ENCODE results near the gene CCNL1.
A peak's percentile ranks its signal among the peaks of the same experiment; 100 is the strongest.
"Not testable (repeated sequence)": the region's sequence is repeated elsewhere in the genome, so short reads cannot be mapped to it uniquely, and the experiment has no call there.

The CCNL1 gene

DNA sequence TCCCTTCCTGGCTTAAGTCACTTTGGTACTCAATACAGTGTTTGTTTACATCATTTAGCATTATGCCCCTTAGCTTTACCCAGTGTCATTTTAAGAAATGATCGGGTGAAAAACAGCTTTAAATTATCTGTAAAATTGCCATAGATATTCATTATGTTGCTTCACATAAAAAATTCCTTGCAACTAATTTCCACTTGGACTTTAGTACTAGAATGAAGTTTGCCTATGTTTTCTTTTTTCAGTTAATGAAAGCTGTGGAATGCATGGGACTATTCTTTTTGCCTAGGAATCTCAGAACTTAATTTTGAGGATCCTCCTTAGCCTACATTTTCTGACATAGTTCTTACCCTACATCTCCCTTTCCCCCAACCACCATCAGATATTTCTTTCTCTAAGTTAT is 38.4 kb downstream of the CCNL1 start:
- DNase-seq: no peak

DNA sequence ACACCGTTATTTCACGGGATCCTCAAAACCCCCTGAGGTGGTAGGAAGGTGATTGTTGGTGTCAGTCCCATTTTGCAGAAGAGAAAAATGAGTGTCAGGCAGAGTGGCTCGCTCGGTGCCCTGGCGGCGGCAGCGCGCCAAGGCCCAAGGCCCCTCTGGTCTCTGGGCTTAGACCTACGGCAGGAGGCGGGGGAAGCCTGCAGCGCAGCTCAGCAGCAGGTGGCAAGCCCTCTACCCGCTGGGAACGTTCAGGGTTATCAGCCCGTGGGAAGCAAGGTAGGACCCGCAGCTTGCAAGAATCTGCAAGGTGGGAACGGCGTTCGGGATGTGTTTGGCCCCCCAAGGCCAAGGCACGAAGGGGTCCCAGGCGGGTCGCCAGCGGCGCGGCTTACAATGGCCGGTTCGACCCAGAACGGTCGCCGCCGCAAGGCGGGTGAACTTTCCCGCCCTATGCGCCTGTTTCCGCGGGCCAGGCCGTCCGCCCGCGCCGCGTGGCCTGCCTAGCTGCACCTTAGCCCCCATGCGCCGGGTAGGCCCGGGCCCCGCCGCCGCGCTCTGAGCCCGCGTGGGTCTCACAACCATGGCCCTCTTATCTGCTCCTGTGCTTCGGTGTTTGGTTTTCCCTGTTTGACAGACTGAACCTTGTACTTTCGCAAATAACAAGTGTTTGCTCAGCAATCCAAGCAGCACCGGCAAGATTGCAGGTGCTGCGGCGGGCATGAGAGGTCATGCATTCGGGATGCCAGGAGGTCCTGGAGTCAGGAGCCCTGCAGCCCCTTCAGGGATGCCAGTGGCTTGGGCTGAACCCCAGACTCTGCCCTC is 39.7 kb downstream of the CCNL1 start:
- DNase-seq: no peak

DNA sequence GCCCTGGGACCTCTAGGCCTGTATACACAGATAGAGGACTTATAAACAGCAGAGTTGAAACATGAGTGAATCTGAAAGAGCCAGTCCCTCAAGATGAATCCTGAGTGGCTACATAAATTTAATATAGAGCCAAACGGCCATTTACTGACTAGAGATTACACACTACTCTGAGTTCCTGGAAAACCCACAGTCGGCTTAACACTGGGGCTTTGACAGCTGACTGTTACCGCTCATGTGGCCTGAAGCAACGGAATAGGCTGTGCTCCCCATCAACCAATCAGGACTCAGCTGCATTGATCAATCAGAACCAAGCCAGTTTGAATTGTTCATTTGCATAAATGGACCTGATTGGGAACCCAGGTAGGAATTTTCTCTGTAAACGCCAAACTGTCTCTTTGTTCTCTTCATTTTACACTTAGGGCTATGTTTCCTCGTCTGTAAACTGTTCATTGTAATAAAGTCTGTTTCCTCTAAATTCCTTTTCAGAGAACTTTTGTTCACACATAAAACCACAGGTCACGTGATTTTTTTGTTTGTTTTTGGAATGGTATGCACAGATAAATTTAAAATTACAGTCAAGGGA is 40.5 kb downstream of the CCNL1 start:
- DNase-seq: peak; percentile 13

DNA sequence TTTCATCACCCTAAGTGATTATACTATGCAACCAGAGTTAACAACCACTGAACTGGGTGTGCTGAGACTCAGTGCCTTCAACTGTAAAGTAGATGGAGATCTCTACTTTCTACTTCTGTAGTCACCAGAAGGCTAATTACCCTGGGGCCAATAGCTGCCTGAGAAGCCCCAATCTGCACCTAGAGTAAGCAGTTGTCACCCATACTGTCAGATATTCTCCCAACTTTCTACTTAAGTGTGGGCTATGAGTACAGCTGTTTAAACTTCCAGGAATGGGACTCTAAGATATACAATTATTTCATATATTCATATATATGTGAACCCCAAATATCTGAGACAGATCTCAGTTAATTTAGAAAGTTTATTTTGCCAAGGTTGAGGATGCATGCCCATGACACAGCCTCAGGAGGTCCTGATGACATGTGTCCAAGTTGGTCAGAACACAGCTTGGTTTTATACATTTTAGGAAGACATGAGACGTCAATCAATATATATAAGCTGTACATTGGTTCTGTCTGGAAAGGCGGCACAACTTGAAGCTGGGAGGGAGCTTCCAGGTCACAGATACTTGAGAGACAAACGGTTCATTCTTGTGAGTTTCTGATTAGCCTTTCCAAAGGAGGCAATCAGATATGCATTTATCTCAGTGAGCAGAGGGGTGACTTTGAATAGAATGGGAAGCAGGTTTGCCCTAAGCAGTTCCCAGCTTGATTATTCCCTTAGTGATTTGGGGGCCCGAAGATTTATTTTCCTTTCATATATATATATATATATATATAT is 41.9 kb downstream of the CCNL1 start:
- DNase-seq: peak; percentile 7

DNA sequence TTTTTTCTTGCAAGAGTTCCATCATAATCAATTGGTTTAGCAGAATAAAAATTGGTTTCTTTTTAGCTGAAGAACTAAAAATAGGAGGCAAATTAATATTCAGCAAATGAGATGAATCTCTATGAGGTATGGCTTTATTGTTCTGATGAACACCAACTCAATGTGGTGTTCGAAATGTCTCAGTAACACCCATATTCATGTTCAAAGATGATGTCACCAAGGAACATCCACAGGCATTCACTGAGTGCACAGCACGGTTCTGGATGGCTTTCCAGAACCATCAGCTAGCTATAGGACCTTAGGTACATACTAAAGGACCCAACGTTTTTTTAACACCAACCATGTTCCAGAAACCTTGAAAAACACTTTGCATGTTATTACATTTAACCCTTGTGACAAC is 42.7 kb downstream of the CCNL1 start:
- no peak for DNase-seq

DNA sequence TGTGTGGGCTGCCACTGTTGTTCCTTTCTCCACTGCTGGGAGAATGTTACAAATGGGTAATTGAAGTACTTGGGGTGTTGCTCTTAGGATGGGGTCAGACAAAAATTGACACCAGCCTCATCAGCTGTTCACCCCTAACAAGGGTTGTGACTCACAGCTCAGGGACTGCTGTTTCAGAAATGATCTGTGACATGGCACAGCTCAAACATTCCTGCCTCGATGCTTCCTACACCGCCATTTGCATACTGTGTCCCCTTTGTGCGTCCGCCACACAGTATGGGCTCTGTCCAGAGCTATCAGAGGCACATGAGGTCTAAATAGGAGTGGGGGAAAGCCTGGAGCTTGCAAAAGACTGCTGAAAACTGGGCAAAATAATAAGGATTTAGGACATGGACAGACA is 43.9 kb downstream of the CCNL1 start:
- no peak for DNase-seq

DNA sequence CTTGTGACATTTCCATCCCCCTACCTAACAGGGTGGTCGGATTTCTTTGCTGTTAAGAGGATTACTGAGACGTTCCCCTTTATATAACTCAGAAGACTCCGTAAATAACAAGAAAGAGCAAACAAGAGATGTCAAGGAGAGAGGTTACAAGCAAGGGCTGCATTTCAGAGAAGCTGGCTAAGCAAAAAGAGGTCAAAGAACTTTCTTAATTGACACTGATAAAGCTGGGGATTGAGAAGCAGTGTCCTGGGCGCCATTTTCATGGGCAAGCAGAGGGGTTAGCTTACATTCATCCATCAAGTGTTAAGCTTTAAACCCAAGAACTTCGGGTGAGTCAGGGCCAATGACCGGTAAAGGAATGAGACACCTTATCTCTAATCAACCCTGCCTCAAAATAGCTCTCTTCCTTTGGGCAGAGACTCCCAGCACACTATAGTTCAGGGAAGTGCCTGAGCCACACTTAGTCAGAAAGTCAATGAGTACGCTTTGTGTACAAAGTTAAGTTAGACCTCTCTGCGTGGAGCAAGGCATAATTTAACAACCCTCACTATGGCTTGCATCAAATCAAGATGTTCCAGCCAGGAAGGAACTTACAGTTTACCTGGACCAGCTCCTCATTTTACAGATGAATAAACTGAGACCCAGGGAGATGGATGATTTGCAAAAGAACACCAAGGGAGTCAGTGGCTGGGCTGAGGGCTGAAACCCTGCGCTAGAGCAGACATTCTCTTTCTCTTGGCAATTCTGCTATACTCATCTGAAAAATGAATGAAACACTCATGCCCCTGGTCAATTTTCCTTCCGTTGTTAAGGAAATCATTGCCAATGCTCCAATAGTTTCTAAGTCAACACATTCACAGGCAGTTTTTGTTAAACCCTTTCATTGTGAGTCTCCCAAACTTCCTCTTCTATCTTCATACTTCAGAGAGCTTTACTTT is 44.6 kb downstream of the CCNL1 start:
- DNase-seq: no peak

DNA sequence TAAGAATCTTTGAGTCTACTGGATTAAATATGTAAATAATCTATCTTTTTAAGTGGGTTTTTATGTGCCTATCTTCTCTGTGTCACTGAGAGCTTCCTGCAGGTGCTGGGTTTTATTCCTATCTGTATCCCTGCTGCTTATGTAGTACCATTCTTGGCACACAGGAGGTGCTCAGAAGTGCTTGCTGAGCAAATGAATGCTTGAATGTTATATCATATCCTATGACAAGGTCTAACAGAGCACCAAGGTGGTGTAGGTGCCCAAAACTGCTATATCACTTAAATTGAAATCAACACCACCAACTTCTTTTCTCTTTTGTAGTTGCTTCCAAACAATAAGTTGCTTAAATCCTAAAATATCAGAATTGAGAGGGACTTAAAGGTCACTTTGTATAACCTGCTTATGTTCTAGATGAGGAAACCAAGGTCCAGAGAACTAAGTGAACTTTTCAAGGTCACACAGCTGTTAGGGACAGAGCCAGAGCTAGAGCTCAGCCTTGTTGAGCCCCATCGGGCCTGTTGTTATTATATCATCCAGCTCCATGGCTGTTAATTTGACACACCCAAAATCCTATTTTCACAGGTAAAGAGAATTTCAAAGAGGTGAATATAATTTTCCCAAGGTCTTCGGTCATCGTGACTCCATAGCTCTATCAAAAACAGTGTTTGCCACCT is 46.0 kb downstream of the CCNL1 start:
- DNase-seq: no peak

DNA sequence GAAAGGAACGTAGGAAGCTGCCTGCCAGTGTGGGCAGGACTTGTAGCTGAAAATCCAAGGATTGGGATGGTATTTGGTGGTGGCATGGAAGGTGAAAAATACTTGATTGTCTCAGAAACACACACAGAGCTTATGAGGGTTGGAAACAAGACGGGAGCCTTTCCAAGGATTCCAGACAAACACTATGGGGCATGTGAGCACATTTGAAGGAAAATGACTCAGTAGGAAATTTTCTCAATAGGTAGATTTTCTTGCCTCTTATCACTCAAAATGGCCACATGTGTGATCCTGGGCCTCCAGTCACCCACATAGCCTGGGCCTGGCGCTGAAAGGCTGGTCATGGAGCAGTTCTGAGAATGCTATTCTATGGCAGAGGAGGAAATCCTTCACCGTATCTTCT is 47.4 kb downstream of the CCNL1 start:
- no peak for DNase-seq

DNA sequence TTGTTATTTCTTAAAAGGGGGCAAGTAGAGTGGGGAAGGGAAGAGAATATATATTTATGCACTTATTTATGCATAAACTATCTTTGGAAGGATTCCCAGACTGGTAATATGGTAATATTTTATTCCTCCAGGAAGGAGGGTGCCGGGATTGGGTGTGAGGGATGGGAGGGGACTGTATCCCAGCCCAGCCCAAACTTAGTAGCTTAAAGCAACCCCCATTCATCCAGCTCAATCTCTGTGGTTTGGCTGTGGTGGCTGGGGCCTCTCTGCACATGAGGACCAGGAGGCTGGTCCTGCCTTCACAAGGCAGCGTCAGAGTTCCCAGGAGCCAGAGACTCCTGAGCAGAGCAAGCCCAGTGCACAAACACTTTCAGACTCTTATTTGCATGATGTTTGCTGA is 48.4 kb downstream of the CCNL1 start:
- DNase-seq: no peak

DNA sequence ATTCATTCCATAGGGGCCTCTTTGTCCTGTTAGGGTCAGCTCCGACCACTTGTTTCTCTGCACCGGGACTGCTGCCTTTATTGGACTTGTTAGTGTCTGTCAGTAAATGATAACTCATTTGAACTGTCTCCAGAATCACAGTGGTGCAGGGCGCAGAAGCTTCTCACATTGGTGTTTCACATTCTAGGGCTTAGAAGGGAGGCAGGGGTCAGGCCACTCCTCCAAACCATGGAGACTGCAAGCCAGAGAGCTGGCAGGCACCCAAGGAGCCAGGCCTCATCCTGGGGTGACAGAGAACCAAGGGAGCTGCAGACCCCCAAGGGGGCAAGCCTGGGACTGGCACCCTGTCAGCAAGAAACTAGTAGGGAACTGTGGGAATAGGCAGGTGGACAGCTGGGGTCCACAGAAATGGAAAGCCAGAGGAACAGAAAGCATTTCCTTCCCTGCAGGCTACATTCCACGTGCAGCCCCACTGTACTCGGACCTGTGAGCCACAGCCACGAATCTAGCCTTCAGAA is 49.1 kb downstream of the CCNL1 start:
- no peak for DNase-seq

DNA sequence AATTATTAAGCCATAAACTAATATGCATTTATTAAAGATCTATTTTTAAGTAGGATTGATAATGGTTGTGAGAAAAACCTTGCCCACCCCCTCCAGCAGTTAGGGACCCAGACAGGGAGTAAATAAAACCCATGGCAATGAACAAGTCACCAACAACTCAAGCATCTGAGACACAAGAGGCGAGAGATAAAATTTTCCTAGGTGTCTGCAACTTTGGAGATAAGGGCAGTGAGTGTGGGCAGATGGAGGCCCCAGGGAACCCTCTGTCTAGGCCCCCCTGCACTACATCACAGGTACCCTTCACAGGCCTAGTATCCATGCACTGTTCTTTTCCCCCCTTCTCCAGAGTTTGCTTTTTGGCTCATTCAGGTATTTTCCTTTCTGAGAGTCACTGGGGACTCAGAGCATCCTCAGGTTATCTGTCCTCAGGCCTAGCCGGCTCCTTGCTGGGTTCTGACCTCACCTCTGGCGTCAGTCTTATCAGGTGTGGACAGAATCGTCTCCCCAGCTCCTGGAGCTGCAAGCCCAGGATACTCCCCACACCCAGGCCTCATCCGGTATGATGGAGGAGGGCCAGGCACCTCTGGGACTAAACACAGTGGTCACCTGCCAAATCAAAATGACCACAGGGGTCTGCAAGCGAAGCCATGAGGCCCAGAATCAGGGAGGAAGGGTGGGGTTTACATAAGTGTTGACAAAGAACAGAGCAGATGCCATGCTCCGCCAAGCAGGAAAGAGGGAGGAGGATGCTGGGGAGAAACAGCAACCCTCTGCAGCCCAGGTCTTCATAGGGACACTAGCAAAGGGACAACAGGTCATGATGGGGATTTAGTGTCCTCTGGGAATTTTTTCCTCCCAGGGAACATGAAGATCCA is 50.4 kb downstream of the CCNL1 start:
- no peak for DNase-seq

DNA sequence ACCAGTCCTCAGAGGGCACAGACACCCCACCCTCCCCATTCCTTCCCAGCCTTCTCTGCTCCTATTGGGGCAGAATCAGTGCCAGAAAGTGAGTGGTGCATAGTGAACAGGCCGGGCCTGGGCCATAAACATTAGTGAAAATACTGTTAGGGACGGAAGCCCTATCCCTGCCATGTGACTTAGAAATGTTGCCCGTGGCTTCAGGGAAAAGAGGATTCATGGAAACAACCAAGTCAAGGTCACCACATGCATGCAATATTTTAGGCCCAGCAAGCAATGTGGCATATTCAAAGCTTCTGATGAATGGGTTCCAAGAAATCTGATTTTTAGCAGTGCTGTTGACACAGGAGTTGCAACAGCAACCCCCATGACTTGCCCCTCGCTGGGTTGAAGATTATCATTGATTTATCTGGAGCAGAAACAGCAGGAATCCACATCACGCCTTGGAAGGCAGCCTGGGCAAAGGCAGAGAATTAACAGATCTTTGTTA is 52.3 kb downstream of the CCNL1 start:
- no peak for DNase-seq

DNA sequence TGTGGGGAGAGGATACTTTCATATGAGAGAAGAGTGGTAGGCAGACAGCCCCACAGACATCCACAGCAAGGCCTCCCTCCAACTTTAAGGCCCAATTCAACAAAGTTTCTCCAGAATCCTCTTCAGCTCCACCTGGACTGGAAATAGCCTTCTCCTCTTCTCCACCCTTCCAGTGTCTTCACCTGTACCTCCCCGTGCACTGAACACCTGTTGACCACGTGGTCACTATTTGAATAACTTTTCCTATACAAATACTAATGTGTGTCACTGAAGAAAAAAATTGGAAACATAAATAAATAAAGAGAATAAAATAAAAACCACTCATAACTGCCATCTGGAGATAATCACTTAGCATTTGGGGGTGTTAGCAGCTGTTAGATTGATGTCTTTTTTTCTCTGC is 52.9 kb downstream of the CCNL1 start:
- DNase-seq: no peak

DNA sequence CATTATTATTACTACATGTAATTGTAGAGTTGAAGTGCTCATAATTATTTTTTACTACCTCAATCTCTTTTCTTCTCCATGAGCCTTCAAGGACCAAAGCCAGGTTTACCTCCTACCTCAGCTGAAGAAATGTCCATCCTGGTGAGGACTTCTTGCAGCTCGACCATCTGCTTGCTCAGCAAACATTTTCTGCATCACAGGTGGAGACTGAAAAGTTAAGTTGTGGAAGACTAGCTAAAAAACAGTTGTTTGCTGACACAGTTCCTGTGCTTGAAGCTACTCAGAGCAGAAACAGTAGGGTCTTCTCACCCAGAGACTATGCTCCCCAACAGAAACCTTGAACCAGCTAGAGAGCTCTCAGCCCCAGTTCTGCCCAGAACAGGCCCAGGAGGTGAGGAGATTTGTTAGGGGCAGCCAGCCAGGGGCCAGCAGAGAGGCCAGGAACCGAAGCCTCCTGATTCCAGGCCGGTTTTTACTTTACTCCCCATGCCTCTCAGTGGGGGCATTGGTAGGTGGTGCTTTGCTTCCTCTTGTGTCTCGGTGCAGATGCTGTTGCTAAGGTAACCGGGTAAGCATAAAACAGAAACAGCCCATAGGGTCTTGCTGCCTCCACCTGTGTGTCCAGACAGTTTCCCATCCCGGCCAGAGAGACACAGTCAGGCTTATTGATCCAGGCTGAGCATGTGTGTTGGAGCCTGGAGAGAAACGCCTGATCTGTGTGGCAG is 54.9 kb downstream of the CCNL1 start:
- no peak for DNase-seq

DNA sequence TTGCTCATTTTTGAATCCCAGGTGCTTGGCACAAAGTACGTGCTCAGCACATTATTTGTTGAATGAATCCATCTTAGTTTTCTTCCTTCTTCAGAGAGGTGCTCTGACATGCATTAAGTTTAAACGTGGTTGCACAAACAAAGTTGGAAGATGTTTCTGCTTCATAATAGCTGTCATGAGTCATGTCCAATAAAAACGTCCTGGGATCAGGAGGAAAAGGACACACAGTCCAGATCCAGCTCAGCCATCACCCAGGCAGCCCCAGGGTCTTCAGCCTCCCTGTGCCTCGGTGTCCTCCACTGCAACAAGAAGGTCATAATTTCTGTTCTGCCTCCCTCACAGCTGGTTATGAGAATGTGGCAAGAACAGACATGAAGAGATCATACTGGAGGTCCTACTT is 55.4 kb downstream of the CCNL1 start:
- DNase-seq: no peak

DNA sequence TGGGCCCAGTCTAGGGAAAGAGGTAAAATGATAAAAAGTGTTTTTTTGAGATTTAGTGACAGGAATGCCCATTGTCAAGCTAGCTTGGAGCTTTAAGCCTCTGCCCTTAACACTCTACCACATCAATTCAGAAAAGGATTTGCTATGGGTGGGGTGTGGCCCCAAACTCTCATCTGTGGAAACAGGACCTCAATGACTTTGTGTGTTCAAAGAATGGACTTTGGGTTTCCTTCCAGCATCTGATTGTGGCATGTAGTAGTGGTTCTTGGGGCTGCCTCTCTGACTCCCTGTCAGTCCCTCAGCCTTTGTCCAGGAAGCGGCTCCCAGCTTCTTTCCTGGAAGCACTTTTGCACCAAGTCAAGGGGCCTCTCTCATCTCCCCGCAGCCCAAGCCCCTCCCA is 56.1 kb downstream of the CCNL1 start:
- no peak for DNase-seq

DNA sequence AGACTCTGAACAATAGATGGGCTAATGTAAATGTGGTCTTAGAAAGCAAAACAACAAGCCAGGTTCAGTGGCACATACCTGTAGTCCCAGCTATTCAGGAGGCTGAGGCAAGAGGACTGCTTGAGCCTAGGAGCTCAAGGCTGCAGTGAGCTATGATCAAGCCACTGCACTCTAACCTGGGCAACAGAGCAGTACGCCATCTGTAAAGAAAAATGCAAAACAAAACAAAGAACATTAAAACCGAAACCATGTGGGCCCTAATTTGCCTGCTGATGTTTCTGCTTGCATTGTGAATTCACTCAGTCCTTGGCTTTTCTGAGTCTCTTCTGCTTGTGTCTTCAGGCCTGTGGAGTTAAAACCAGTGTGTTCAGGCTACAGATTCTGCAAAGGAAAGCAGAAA is 56.7 kb downstream of the CCNL1 start:
- no peak for DNase-seq

DNA sequence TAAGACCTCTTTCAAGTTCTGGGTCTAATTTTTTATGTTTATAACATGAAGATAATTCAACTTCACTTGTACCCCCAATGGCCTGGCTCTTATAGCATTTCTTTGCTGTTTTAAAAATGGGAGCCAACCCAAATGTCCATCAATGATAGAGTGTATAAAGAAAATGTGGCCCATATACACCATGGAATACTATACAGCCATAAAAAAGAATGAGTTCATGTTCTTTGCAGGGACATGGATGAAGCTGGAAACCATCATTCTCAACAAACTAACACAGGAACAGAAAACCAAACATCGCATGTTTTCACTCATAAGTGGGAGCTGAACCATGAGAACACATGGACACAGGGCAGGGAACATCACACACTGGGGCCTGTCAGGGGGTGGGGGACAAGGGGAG is 57.4 kb downstream of the CCNL1 start:
- not testable (repeated sequence) for DNase-seq

DNA sequence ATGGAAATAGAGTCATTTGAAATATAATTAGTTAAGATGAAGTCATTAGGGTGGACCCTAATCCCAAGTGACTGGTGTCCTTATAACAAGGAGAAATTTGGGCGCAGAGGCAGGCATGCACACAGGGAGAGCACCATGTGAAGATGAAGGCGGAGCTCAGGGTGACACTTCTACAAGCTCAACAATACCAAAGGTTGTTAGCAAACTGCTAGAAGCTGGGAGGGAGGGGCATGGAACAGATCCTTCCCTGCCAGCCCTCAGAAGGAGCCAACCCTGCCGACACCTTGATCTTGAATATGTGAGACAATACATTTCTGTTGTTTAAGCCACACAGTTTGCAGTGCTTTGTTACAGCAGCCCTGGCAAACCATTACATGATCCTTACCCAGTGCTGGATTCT is 57.8 kb downstream of the CCNL1 start:
- DNase-seq: no peak

Measured in right forelimb (tissue), 1 donor.